H9 (cell line): Measurements from ENCODE around the gene GRWD1. TPM values are rescaled to one million over a fixed set of nuclear protein-coding genes. Genes with fewer than 3 reads are reported as not detected.

Source experiments
- DNase-seq: peaks from one replicate; pipeline ENCODE4 v3.0.0-alpha.2; 2017
- H2AFZ ChIP-seq: one replicate; pipeline ENCODE4 v1.6.1; 2013; ENCODE audit warnings: mild to moderate bottlenecking, low read length, control low read depth, moderate library complexity
- H2AK5ac ChIP-seq: 2 replicates; pipeline ENCODE4 v1.6.1; 2013; ENCODE audit warnings: low read length, control low read depth, mixed read lengths; ENCODE audit not compliant: insufficient read length
- H2BK120ac ChIP-seq: one replicate; pipeline ENCODE4 v1.6.1; 2013; ENCODE audit warnings: low read depth, mild to moderate bottlenecking, low read length, control low read depth, inconsistent platforms; ENCODE audit not compliant: poor library complexity, severe bottlenecking
- H2BK12ac ChIP-seq: 2 replicates; pipeline ENCODE4 v1.6.1; 2013; ENCODE audit warnings: low read length, control low read depth, mixed read lengths, low read depth; ENCODE audit not compliant: insufficient read length
- H2BK15ac ChIP-seq: 2 replicates; pipeline ENCODE4 v1.6.1; 2013; ENCODE audit warnings: low read depth, low read length, control low read depth
- H2BK20ac ChIP-seq: one replicate; pipeline ENCODE4 v1.6.1; 2013; ENCODE audit warnings: low read depth, mild to moderate bottlenecking, low read length, control low read depth, inconsistent platforms; ENCODE audit not compliant: poor library complexity, severe bottlenecking
- H2BK5ac ChIP-seq: 2 replicates; pipeline ENCODE4 v1.6.1; 2013; ENCODE audit warnings: low read length, control low read depth, mixed read lengths; ENCODE audit not compliant: insufficient read length
- H3K14ac ChIP-seq: 2 replicates; pipeline ENCODE4 v1.6.1; 2013; ENCODE audit warnings: low read length, control low read depth; ENCODE audit not compliant: insufficient read depth
- H3K18ac ChIP-seq: 2 replicates; pipeline ENCODE4 v1.6.1; 2013; ENCODE audit warnings: low read depth, mild to moderate bottlenecking, mixed read lengths, low read length, control low read depth; ENCODE audit not compliant: insufficient read length
- H3K23ac ChIP-seq: 2 replicates; pipeline ENCODE4 v1.6.1; 2013; ENCODE audit warnings: low read length, control low read depth, mixed read lengths, low read depth; ENCODE audit not compliant: insufficient read length
- H3K23me2 ChIP-seq: 2 replicates; pipeline ENCODE4 v1.6.1; 2013; ENCODE audit warnings: low read depth, mild to moderate bottlenecking, mixed read lengths, low read length, control low read depth; ENCODE audit not compliant: insufficient read length, poor library complexity, severe bottlenecking
- H3K27ac ChIP-seq: 2 replicates; pipeline ENCODE4 v1.5.1; 2013; ENCODE audit warnings: low read length, control low read depth, mixed read lengths, low read depth; ENCODE audit not compliant: insufficient read length
- H3K27me3 ChIP-seq: 2 replicates; pipeline ENCODE4 v1.6.1; 2013; ENCODE audit warnings: low read length, control low read depth, inconsistent platforms; ENCODE audit not compliant: insufficient read depth
- H3K4ac ChIP-seq: 2 replicates; pipeline ENCODE4 v1.6.1; 2013; ENCODE audit warnings: low read depth, mild to moderate bottlenecking, control low read depth, inconsistent platforms, low read length, moderate library complexity
- H3K4me1 ChIP-seq: 2 replicates; pipeline ENCODE4 v1.6.1; 2013; ENCODE audit warnings: low read length, control low read depth, inconsistent platforms; ENCODE audit not compliant: insufficient read depth
- H3K4me2 ChIP-seq: 2 replicates; pipeline ENCODE4 v1.6.1; 2013; ENCODE audit warnings: low read length, control low read depth, mixed read lengths; ENCODE audit not compliant: insufficient read length, insufficient read depth
- H3K56ac ChIP-seq: 2 replicates; pipeline ENCODE4 v1.6.1; 2013; ENCODE audit warnings: low read depth, mild to moderate bottlenecking, mixed read lengths, low read length, control low read depth; ENCODE audit not compliant: insufficient read length
- H3K79me1 ChIP-seq: 2 replicates; pipeline ENCODE4 v1.6.1; 2013; ENCODE audit warnings: low read depth, mild to moderate bottlenecking, moderate library complexity, low read length, control low read depth, inconsistent platforms; ENCODE audit not compliant: insufficient read depth, poor library complexity, severe bottlenecking
- H3K79me2 ChIP-seq: 2 replicates; pipeline ENCODE4 v1.6.1; 2013; ENCODE audit warnings: low read length, control low read depth, inconsistent platforms; ENCODE audit not compliant: insufficient read depth
- H3K9ac ChIP-seq: 2 replicates; pipeline ENCODE4 v1.6.1; 2013; ENCODE audit warnings: low read length, control low read depth, mixed read lengths; ENCODE audit not compliant: insufficient read length; ENCODE audit errors: extremely low read depth
- H3K9me3 ChIP-seq: one replicate; pipeline ENCODE4 v1.6.1; 2013; ENCODE audit warnings: low read depth, low read length, inconsistent platforms; ENCODE audit not compliant: control insufficient read depth
- H3T11ph ChIP-seq: one replicate; pipeline ENCODE4 v1.6.1; 2013; ENCODE audit warnings: mild to moderate bottlenecking, low read length, control low read depth, inconsistent platforms
- H4K20me1 ChIP-seq: one replicate; pipeline ENCODE4 v1.6.1; 2013; ENCODE audit not compliant: control insufficient read depth, insufficient read length, insufficient read depth
- H4K5ac ChIP-seq: 2 replicates; pipeline ENCODE4 v1.6.1; 2013; ENCODE audit warnings: low read depth, mild to moderate bottlenecking, mixed read lengths, low read length, control low read depth; ENCODE audit not compliant: insufficient read length
- H4K8ac ChIP-seq: replicated peaks from 2 replicates; pipeline ENCODE4 v1.6.1; 2013; ENCODE audit warnings: low read length, control low read depth, mixed read lengths, low read depth; ENCODE audit not compliant: insufficient read length
- H4K91ac ChIP-seq: 2 replicates; pipeline ENCODE4 v1.6.1; 2013; ENCODE audit warnings: low read depth, mild to moderate bottlenecking, moderate library complexity, mixed read lengths, low read length, control low read depth; ENCODE audit not compliant: insufficient read length
- H3K27ac Mint-ChIP-seq, 3 experiments: 2 replicates in 2 of 3; 3 replicates in 1 of 3; pipeline ENCODE4 v1.8.0; 2020 to 2021; ENCODE audit warnings: mixed read lengths in 3 of 3, mild to moderate bottlenecking in 1 of 3, moderate library complexity in 1 of 3
- H3K27me3 Mint-ChIP-seq: 2 replicates; pipeline ENCODE4 v1.8.0; 2021; ENCODE audit warnings: low read depth, mild to moderate bottlenecking, moderate library complexity, mixed read lengths
- H3K36me3 Mint-ChIP-seq, 3 experiments: 2 replicates in 2 of 3; 3 replicates in 1 of 3; pipeline ENCODE4 v1.8.0; 2020 to 2021; ENCODE audit warnings: low read depth in 3 of 3, mixed read lengths in 3 of 3; ENCODE audit not compliant: insufficient read depth in 1 of 3
- H3K4me1 Mint-ChIP-seq, 2 experiments: 2 replicates each; pipeline ENCODE4 v1.8.0; 2020; ENCODE audit warnings: mixed read lengths in 2 of 2
- H3K4me3 Mint-ChIP-seq, 2 experiments: 2 replicates in 1 of 2; 3 replicates in 1 of 2; pipeline ENCODE4 v1.8.0; 2020 to 2021; ENCODE audit warnings: mild to moderate bottlenecking in 2 of 2, mixed read lengths in 2 of 2, moderate library complexity in 1 of 2
- H3K9me3 Mint-ChIP-seq, 2 experiments: 2 replicates in 1 of 2; 3 replicates in 1 of 2; pipeline ENCODE4 v1.8.0; 2020; ENCODE audit warnings: mild to moderate bottlenecking in 2 of 2, mixed read lengths in 2 of 2, moderate library complexity in 1 of 2
- WGBS: extraction: QIAGEN DNeasy Blood & Tissue Kit; methylation state at CpG from one replicate; pipeline ENCODE4 v1.1.7; 2013; ENCODE audit warnings: missing lambda C conversion rate, low lambda C conversion rate, mixed read lengths; ENCODE audit not compliant: insufficient read length; ENCODE audit errors: extremely low coverage; 5-methylcytosine and 5-hydroxymethylcytosine counted together
- total RNA-seq: library from RNA; stranded (reverse); gene quantifications from 2 replicates; pipeline ENCODE4 v1.2.1, GENCODE V29; 2021
- TF ChIP-seq, protein P1 (sequence below): fragments of 200-600 bp; sonication (generic); conservative IDR thresholded peaks from 3 replicates; pipeline ENCODE4 v1.8.0; 2021; ENCODE audit warnings: antibody characterized with exemption, mild to moderate bottlenecking

GRWD1 gene
- total RNA-seq, 1 experiment from 2014 or later, result 92.0 TPM

- no peak overlapping the region for H3K14ac ChIP-seq
- H4K5ac ChIP-seq, result no peak overlapping the region
- no peak overlapping the region for H3K56ac ChIP-seq
- no peaks in the 10 kb centered on the region for H3K79me2 ChIP-seq
- no peak overlapping the region for H2BK120ac ChIP-seq
- Mint-ChIP-seq H3K4me3 (no peak overlapping the region), H3K36me3 (peaks cover 0 to 6% (median 5%) of the 10 kb centered on the region in 3 experiments; a peak in 5 of 7 replicates), H3K27ac (no peak overlapping the region), H3K27me3 (peaks cover 14% of the 10 kb centered on the region), H3K9me3 (no peaks in the 10 kb centered on the region; a peak in 2 of 5 replicates), H3K4me1 (peaks cover 12 to 35% of the 10 kb centered on the region in 2 experiments)
- no peaks in the 10 kb centered on the region for H3K9me3 ChIP-seq
- no peak overlapping the region for H3T11ph ChIP-seq
- no peak overlapping the region for H3K18ac ChIP-seq
- no peak overlapping the region for H2BK15ac ChIP-seq
- no peak overlapping the region for H2AK5ac ChIP-seq
- H3K23me2 ChIP-seq, result peaks cover 14% of the 10 kb centered on the region
- no peaks in the 10 kb centered on the region for H3K4me1 ChIP-seq
- H2AFZ ChIP-seq, result no peak overlapping the region
- no peak overlapping the region for H3K9ac ChIP-seq
- H3K27ac ChIP-seq, result no peak overlapping the region
- H2BK20ac ChIP-seq, result no peak overlapping the region
- H3K79me1 ChIP-seq, result no peaks in the 10 kb centered on the region
- no peak overlapping the region for H3K4ac ChIP-seq
- no peak overlapping the region for H4K91ac ChIP-seq
- no peak overlapping the region for H2BK5ac ChIP-seq
- no peak overlapping the region for H2BK12ac ChIP-seq
- DNase-seq, result no peak
- no peak overlapping the region for H4K8ac ChIP-seq
- no peaks in the 10 kb centered on the region for H4K20me1 ChIP-seq
- no peak overlapping the region for H3K23ac ChIP-seq
- H3K27me3 ChIP-seq, result no peaks in the 10 kb centered on the region
- no CpG with 5 or more reads among the region's 59 CpGs for WGBS
- TF ChIP-seq, protein P1, sequence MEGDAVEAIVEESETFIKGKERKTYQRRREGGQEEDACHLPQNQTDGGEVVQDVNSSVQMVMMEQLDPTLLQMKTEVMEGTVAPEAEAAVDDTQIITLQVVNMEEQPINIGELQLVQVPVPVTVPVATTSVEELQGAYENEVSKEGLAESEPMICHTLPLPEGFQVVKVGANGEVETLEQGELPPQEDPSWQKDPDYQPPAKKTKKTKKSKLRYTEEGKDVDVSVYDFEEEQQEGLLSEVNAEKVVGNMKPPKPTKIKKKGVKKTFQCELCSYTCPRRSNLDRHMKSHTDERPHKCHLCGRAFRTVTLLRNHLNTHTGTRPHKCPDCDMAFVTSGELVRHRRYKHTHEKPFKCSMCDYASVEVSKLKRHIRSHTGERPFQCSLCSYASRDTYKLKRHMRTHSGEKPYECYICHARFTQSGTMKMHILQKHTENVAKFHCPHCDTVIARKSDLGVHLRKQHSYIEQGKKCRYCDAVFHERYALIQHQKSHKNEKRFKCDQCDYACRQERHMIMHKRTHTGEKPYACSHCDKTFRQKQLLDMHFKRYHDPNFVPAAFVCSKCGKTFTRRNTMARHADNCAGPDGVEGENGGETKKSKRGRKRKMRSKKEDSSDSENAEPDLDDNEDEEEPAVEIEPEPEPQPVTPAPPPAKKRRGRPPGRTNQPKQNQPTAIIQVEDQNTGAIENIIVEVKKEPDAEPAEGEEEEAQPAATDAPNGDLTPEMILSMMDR, result no peak
- H3K4me2 ChIP-seq, result no peak overlapping the region
These were observed 53.0 kb downstream of the GRWD1 start for GRCh38 chr19:48498595-48499311.
